Epidermal melanocyte (primary cell): ENCODE measurements around the gene POLQ.
A peak's percentile ranks its signal among the peaks of the same experiment; 100 is the strongest.
"Not testable (repeated sequence)": the region's sequence is repeated elsewhere in the genome, so short reads cannot be mapped to it uniquely, and the experiment has no call there.

ENCODE experiments used
- DNase-seq: peaks from one replicate; pipeline ENCODE4 v3.0.0; 2011; ENCODE audit warnings: low spot score; ENCODE audit not compliant: insufficient read length

POLQ gene

DNA sequence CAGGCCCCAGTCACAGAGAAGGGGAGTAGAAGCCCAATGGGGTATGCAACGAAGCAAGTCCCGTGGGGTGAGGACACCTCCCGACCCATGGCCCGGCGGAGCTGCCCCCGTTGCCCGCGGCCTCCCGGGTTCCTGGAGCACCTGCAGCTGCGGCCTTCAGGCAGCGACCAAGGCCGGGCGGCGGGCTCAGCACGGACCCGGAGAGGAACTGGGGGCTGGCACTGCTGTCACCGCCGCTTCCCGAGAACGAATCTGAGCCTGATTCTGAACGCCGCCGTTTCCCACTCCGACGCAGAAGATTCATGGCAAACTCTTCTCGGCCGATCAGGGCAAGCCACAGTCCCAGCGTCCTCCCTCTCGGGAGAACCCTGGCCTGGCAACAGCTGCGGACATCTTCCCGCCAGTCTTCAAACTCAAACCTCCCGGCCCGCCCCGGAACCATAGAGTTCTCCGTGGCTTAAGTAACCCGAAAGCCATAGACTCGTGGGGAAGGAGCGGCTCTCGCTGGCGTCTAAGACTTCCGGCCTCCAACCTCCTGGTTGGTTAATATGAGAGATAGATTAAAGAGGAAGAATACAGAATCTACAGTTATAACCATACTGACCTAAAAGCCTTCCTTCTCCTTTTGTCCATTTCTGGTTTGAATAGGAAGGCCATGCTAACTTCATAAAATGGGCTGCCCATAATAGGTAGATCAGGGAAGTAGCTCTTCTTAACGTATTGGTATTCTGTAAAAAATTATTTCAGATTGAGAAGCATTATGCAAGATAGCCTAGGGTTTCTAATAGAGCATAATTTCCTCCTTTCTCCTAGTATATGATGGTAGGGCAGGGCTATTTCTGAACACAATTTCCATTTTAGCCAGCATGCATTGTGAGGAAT lies at the start of gene POLQ:
POLQ (minus strand) TSS at position 415 of the 882 bp plus-strand sequence; CDS start at position 304, 111 bp downstream.
- DNase-seq: peak; percentile 82

DNA sequence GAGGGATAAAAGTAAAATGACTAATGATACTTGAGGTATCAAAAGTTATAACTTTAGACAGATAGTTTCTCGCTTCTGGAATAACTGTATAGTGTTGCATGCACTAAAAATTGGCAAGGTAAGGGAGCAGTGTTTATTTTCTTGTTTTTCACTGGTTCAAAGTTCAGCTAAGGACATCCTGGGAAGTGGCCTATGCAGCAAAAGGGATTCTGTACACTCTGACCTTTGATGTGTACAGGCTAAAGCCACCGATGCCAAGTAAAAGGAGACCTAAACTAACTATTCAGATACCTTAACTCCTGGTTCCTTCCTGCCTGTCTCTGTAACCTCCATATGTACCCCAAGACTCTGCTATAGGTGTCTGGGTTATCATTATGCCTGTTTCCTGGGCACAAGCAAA lies 49.1 kb upstream of the POLQ start:
- no peak for DNase-seq

DNA sequence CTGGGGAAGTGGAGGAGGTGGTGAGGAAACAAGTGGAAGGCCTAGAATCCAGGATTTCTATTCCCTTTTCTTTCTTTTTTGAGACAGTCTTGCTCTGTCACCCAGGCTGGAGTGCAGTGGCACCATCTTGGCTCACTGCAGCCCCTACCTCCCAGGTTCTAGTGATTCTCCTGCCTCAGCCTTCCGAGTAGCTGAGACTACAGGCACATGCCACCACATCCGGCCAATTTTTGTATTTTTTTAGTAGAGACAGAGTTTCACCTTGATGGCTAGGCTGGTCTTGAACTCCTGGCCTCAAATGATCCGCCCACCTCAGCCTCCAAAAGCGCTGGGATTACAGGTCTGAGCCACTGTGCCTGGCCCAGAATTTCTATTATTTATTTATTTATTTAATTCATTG lies 48.0 kb upstream of the POLQ start:
- not testable (repeated sequence) for DNase-seq

DNA sequence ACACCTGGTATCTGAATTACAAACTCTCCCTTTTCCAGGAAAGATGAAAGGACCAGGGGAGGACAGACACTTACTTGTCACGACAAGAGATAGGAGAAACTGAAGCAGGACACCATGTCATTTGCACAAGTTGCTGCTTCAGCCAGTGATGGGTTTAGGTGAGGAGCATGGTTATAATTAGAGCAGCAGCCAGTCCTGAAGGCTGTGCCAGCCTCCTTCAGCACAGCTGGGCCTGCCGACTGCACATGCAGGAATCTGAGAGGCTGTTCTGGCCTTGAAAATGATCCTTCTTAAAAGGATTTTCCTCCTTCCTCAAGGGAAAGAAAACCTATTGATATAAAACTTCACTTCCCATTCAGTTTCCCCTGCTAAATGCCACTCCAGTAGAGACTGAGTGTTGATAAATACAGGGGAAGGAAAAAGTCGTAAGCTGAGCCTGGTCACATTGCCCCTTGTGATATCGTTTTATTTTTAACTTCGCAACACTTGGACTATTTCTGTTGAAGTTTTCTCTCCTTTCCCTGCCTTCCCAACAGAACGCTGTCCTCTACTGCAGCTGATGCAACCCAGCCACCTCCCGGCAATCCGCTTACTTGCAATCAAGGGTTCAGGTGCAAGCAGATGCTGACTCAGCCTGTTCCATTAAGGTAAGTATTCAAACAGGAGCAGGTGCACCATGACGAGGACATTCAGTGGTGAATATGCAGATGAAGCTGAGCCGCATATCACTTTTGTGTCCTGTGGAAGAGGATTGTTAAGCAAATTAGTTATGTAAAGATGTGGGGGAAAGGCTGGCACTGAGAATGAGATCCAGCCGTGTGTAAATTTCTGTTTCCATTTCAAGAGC lies 47.3 kb upstream of the POLQ start, which contains the start of gene FBXO40:
FBXO40 (plus strand) TSS at position 524 of the 847 bp plus-strand sequence. CDS start 27,197 bp downstream, outside the sequence.
- DNase-seq: no peak

DNA sequence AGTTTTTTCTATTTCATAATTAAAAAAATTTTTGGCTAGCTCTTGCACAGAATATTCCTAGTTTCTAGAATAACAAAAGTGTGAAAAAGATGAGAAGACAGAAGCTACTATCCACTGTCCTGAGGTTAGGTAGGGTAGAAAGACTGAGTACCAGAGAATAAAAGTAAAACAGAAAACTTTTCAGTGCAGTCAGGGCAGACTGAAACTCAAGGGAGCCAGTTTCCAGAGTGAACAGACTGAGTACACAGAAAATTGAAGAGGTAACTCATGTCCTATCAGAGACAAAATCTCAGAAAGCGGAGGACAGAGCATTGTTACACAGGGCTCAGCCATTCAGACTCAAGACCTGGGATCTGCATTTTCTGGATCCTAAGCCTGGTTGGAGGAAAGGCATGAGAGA lies 38.6 kb upstream of the POLQ start:
- DNase-seq: no peak

DNA sequence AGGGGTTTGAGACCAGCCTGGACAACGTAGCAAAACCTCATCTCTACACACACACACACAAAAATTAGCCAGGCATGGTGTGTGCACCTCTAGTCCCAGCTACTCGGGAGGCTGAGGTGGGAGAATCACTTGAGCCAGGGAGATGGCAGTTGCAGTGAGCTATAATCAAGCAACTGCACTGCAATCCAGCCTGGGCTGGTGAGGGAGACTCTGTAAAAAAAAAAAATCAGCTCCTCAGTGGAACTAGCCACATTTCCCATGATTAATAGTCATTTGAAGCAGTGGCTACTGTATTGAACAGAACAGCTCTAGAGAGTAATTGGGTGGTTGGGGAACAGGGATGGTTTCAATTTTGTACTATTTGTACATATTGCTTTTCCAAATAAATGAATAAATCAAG lies 35.9 kb upstream of the POLQ start:
- DNase-seq: no peak

DNA sequence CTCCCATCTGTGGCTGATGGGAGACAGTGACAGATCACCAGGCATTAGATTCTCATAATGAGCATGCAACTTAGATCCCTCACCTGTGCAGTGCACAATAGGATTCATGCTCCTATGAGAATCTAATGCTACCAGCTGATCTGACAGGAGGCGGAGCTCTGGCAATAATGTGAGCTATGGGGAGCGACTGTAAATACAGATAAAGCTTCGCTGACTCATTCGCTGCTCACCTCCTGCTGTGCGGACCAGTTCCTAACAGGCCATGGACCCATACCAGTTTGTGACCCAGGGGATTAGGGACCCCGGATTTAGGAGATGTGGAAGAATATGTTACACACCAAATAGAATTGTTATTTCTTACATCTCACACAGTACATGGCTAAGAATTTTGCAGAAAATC lies 28.7 kb upstream of the POLQ start:
- DNase-seq: no peak

DNA sequence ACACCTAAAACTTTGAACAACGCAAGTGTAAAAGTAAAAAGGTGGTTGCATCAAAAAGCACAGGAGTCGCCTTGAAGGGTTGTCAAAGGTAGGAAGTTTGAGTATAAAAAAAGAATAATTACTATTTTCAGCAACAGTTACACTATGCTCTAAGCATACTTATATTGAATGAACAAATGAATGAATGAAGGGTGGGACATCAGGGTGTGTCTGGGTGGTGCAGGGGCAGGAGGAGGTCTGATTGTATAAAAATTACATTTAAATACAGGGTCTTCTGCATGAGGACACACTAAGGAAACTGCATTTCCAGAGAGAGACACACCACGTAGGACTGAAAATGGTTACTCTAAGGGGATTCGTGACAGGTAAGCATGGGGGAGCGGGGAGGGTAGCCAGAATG lies 21.9 kb upstream of the POLQ start, which contains the start of gene ARGFX:
ARGFX (plus strand) TSS at position 301 of the 400 bp plus-strand sequence. CDS start 2,765 bp downstream, outside the sequence.
- DNase-seq: no peak

DNA sequence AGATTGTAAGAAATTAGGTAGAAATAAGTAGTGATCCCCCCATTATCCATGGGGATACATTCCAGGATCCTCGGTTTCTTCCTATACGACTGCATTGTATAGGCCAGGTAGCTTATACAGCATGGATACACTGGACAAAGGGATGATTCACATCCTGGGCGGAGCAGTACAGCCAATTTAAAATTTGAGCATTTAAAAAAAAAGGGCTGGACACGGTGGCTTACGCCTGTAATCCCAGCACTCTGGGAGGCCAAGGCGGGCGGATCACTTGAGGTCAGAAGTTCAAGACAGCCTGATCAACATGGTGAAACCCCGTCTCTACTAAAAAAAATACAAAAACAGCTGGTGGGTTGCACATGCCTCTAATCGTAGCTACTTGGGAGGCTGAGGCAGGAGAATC lies 21.0 kb upstream of the POLQ start:
- DNase-seq: no peak

DNA sequence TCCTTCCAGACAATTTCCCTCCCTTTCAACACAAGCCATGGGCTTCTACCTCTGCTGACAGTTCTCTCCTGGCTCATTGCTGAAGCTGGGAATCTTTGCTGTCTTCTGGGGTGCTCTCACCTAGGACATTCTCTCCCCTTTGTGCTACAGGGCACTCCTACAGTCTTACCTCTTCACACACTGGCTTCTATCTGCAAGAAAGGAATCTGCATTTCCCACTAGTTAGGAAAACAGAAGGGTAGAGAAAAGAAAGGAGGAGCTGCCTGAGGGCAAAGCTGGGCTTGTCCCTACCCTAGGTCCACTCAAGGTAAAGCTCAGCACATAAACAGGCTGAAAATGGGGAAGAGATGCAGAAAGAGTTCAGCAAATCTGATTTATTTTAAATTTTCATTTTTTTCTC lies 16.4 kb upstream of the POLQ start:
- DNase-seq: no peak

DNA sequence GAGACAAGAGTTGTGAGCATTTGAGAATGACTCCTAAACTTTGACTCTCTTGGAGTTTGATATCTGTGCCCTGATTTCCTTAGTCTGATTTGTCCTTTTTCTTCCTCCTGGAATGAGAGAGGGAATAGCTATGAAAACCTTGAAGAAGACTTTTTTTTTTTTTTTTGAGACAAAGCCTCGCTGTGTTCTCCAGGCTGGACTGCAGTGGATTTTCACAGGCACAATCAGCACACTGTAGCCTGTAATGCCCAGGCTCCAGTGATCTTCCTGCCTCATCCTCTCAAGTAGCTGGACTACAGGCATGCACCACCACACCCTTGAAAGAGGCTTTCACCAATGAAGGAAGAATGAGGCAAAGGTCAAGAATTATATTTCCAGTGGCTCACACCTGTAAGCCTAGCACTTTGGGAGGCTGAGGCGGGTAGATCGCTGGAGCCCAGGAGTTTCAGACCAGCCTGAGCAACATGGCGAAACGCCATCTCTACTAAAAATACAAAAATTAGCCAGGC lies 11.7 kb upstream of the POLQ start:
- DNase-seq: no peak

DNA sequence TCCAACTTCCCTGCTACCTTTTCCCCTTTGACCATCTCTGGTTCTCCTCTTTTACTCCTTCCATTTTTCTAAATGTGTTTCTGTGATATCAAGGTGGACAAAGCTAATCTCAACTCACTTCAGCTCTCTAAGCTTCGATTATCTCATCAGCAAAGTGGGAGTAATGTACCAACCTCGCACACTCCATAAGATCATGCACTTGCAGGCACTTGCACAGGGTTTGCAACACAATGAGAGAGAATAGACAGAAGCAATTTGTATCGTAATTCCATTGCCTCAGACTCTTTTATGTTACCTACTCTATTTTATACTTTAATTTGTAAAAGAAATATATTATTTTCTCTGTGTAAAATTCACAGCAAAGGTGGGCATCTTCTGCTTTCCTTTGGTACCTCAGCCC lies 7.0 kb upstream of the POLQ start:
- DNase-seq: no peak

DNA sequence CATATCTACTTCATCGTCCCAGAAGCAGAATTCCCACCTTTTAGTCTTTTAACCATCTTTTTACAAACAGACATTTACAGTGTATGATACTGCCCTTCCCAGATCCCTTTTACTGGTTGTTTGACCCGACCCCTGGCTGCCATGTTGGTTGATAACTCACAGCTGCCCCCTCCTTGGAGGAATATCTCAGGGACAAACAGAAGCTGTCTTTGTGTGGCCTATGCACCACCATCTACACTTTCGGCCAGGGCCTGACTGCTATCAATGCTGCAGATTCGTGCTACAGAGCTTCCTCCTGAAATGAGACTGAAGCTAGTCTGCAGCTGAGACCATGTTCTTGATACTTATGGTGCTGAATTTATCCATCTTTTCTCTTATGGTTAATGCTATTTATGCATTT lies 6.6 kb upstream of the POLQ start:
- DNase-seq: no peak

DNA sequence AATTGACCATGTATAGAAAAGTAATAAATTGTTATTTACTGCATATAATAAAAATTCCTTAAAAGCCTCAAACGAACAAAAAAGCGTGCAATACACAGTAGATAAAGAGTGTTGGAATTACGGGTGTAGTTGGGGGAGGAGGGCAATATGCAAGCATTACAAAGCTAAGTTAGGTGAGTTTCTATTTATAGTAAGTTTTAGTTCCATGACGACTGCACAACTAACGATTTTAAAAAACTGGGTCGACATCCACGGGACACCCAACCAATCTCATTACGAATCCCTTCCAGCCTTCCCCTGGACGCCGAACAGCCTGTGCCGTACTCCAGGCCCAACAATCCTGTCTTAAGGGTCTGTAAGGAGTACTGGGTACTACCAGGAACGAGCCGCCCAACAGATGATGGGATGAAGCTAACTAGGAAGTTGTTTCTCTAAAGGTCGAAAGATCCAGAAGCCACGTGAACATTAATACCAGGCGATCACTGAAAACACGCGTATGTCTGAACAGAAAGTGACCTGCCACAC lies 677 bp downstream of the POLQ start:
- no peak for DNase-seq

DNA sequence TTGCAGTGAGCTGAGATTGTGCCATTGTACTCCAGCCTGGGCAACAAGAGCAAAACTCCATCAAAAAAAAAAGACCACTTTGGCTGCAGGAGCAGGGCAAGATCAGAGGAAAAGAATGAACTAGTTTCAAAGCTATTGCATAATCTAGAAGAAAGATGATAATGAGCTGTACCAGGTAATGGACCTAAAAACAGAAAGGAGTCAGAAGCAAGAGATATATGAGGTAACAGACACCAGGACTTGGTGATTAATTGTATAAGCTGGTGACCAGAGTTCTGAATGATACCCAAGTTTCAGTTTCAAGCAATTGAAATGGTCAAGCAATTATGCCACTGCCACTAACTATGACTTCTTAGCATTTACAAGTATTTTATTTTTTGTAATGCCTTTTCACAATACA lies 2.9 kb downstream of the POLQ start:
- no peak for DNase-seq

DNA sequence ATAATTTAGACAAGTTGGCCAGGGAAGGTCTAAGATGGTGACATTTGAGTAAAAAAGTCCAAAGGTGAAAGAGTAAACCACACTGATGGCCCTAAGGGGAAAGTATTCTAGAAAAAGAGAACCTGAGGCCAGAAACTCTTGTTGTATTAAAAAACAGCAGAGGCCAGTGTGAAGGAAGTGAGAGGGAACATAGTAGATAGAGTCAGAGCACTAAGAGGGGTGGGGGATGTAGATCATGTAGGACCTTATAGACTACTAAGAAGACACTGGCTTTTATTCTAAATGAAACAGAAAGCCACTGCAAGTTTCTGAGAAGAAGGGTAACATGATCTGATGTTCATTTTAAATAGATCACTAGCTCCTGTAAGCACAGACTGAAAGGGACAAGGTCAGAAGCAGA lies 14.5 kb downstream of the POLQ start:
- no peak for DNase-seq

DNA sequence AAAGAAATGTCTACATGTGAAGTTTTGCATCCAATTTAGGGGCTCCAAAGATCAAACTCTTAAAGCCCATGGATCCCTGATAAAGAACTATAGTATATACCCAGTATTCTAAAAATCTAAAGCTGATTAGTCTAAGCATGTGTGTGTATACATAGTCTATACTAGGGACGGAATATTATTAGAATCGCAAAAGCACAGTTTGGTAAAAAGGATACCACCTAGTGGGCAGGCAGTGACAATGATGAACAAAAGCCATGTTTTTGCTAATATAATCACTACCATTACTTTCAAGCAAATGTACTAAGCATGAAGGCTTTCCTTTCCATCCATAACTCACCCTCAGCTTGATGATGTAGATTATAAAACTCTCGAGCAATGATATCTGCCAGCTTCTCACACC lies 16.5 kb downstream of the POLQ start:
- DNase-seq: no peak

DNA sequence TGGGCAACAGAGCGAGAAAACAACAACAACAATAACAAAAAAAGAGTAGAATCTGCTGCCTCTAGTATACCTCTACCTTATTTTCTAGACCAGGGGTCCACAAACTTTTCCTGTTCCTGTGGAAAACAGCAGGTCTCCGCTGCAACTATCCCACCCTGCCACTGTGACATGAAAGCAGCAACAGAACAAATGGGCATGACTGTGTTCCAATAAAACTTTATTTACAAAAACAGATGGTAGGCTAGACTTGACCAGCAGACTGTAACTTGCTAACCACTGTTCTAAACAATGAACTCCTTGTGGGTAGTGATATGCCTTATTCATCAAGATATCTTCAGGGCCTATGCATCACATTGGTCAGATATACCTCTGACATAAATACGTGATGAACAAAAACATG lies 25.3 kb downstream of the POLQ start:
- no peak for DNase-seq

DNA sequence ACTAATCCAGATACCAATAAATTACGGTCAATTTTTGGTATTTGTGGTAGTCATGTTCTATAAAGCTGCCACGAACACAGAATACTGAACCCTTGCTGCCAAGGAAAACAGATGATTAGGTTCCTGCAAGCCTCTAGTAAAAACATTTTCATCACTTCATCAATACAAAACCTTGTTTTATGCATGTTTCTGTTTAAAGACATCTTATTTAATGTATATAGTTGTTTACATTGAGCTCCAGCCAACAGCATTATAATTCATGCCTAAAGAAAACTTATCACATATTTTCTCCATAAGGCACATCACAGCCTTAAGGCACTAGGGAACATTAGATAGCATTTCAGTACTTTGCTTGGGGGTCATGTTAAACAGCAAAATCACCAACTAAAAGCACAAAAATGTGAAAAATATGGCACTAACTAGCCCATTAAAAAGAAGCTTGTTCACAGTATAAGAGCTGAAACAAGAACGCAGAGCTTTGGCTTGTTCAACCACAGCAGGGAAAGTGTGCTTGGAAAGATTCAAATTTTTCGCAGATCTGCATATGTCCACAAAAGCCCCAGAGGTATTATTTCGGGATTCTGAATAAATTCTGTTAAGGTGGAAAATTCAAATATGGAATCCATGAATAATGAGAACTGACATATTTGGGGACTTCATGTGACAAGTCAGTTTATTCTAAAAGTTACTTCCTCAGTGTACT lies 27.7 kb downstream of the POLQ start:
- DNase-seq: no peak

DNA sequence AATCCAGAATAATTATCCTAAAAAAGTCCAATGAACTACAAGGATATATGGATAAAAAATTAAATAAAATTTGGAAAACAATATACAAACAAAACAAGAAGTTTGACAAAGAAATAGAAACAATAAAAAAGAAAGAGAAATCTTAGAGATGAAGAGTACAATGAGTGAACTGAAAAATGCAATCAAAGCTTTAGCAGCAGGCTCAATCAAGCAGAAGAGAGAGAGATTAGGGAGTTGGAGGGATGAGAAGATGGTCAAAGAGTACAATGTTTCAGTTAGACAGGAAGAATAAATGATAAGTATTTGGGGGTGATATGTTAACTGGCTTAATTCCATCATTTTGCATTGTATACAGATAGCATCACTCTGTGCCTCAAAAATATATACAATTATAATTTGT lies 29.9 kb downstream of the POLQ start:
- DNase-seq: no peak

DNA sequence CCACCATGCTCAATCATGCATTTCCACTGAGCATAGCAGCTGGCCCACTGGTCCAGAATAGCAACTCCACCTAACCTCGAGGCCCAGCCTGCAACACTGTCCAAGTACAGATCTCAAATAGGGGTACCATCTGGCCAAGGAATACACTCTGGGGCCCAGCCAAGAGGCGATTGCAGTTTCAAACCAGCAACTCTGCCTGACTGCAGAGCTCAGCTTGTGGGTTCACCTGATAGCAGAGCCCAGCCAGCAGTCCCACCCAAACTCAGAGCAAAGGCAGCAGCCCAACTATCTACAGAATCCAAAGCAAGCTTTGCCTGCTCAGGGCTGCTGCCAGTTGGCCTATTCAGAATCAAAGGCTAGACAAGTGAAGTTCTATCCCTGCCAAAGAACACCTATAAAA lies 30.5 kb downstream of the POLQ start:
- DNase-seq: no peak
